DMS153 treated with DMSO at 0.1 percent for 48 hours (cell line): ENCODE results near the gene SMIM23.
"Not testable (repeated sequence)": the region's sequence is repeated elsewhere in the genome, so short reads cannot be mapped to it uniquely, and the experiment has no call there.

Source experiments
- DNase-seq: peaks from one replicate; lab custom pipeline; 2025; ENCODE audit not compliant: unreplicated experiment; lab: John Stamatoyannopoulos, UW

Gene SMIM23

DNA sequence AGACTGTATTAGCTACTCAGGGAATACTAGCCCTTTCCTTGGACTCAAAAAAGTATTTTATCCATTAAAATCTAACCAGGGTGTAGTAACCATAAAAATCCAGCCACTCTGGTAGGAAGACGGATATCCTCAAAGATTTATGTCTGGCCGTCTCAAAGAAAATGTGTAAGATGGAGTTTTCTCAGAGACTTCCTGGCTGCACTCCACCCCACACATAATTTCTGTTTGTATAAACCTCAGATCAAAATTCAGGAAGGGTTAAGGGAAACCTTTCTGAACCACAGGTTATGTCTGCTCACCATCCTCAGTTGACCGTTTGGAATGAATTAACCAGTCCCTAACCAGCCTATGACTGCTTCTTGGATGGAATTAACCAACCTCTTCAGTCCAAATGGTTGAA lies 13.8 kb upstream of the SMIM23 start:
- DNase-seq: no peak

DNA sequence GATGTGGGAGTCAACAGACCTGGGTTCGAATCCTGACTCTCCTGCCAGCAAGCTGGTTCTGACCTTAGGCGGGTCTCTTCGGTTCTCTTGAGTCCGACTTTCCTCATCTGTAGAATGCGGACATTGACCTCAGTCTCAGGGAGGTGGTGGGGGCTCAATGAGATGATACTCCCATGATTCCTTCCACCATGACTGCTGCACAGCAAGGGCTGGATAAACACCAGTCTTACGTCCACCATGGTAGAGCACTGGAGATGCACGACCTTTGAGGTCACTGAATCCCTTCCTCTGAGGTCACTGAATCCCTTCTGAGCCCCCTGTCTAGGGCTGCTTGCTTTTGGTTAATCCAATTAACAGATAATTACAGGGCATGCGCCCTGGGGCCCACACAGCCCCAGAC lies 12.5 kb upstream of the SMIM23 start:
- no peak for DNase-seq

DNA sequence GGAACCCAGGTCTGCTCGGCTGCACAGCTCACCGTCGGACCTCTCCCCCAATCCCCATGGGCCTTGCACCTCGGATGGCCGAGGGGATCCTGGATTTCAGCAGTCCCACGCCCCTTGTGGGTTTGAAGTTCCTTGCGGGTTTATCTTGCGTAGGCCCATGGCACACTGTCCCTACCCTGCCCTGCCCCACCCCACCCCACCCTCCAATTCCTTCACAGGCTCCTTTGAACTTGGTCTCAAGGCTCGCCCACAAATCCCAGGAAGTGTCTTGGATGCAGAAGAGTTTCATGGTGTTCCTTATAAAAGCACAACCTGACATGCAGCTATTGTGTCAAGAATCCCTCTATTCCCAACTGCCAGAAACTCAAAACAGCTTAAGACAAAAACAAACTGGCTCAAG lies 11.2 kb upstream of the SMIM23 start:
- no peak for DNase-seq

DNA sequence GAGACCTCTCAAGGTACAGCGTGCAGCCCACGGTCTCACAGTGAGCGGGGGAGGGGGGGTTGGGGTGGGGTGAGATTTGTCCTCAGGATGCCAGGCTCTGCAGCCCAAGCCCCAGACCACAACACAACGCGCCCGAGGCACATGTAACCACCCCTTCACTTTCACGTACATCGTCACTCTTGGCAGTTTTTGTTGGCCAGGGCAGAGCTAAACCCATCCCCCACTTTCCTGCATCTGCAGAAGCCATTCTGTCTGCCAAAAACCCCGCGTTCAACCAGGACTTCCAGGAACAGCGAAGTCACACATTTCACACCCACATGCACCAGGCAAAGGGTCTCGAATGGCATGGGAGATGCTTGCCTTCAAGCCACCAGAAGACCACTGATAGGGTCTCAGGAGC lies 9.4 kb upstream of the SMIM23 start:
- no peak for DNase-seq

DNA sequence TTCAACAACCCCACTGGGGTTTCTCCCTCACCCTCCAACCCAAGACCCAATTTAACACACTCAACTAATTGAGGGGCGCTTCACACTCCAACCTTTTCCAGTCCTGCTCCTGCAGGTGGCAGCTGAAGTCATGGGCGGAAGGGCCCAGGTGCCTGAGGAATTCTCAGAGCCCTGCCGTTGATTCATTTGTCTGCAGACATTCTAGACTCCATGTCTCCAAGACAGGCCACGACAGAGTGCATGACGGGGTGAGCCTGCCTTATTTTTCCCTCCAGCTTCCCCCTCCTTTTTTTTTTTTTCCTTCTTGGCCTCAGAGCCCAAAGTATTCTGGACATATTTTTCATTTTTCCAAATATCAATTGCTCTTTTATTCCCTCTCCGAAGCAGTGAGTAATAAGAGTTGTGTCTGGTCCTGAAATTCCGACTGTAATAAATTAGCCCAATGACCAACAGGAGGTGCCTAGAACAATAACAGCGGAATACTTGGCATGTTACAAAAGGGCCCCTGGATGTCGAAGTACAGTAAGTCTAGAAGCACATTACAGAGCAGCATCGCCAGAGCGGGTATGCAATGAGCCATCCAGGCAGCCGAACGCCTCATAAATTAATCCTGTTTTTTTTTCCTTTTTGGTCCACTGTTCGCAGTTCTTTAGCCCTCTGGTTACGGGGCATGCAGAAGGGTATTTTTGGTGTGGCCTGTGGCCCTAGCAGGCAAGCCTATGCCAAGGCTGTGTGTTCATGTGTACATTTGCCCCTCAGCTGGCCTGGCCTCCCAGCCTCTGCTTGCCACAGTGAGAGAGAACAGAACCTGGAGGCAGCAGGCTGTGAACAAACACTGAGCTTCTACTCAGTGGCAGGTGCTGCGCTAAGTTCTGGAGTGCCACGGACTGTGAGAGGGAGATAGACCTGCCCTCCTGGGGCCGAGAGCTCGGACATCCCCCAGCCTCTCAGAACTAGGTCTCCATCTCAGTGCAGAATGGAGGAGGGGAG lies 8.6 kb upstream of the SMIM23 start:
- DNase-seq: no peak

DNA sequence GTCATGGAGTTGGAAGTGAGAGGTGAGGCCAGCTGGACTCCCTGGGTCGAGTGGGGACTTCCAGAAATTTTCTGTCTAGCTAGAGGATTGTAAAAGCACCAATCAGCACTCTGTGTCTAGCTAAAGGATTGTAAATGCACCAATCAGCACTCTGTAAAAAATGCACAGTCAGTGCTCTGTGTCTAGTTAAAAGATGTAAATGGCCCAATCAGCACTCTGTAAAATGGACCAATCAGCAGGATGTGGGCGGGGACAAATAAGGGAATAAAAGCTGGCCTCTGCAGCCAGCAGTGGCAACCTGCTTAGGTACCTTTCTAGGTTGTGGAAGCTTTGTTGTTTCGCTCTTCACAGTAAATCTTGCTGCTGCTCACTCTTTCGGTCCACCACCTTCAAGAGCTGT lies 3.9 kb upstream of the SMIM23 start:
- not testable (repeated sequence) for DNase-seq

DNA sequence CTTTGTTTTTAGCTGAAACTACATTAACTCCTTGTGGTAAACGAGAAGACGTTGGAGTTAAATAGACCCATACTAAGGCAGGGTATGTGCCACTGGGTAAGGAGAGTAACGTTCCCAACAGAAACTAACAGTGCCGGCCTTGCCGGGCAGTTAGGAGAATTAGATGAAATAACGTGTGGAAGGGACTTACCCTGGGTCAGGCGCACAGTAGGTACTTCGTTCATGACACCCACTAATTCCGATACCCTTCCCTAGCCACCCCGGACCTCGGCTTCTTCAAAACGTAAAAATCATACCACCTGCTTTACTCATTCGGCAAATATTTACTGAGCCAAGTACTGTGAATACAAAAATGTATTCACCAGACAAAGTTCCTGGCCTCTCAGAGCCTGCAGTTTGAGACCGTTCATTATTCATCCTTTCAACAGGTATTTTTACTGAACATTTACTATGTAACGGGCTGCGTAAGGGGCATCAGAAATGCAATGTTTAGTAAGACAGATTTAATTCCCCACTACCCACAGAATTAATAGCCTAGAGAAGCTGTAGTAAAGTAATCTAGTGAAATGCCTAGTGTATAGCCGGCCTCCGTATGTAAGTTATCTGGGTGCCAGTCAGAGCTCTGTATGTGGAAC lies 3.2 kb upstream of the SMIM23 start:
- DNase-seq: no peak

DNA sequence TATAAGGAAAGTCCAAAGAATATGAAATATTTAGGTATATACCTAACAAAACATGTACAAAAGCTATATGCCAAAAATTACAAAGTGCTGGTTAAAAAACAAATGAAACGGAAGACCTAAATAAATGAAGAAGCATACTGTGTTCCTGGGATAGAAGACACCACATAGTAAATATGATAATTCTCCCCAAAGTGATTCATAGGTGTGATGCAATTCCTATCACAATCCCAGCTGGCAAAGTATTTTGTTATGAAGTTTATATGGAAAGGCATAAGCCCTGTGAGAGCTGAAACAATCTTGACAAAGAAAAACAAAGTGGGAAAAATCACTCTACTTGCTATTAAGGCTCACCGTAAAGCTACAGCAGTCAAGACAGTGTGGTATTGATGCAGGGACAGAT lies 2.6 kb upstream of the SMIM23 start:
- no peak for DNase-seq

DNA sequence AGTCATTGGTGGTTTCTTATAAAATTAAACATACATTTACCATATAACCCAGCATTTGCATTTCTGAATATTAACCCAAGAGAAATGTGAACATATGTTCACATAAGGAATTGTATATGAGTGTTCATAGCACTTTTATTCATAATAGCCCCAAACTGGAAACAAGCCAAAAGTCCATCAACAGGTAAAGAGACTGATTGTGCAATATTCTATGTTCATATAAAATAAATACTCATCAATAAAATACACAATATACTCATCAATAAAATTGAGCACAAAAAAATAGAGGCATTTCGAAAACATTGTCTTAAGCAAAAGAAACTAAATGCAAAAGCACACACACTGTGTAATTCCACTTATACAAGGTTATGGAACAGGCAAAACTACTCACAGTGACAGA lies 3.7 kb downstream of the SMIM23 start:
- DNase-seq: no peak

DNA sequence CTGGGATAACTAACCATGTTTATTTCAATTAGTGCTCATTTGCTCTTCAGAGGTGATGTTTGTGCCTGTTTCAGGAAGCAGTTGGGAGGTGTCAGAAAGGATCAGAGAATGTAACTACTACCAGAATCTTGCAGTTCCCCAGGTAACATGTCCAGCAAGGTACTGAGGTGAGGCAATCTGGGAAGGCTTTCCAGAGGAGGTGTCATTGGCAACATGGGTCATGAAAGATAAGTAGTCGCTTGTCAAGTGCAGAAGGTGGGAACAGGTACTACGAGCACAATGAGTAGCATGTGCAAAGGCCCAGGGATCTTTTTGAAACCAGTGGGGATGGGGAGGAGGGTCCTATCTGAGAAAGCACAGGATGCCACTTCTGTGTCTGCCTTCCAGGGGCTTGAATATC lies 4.8 kb downstream of the SMIM23 start:
- DNase-seq: no peak

DNA sequence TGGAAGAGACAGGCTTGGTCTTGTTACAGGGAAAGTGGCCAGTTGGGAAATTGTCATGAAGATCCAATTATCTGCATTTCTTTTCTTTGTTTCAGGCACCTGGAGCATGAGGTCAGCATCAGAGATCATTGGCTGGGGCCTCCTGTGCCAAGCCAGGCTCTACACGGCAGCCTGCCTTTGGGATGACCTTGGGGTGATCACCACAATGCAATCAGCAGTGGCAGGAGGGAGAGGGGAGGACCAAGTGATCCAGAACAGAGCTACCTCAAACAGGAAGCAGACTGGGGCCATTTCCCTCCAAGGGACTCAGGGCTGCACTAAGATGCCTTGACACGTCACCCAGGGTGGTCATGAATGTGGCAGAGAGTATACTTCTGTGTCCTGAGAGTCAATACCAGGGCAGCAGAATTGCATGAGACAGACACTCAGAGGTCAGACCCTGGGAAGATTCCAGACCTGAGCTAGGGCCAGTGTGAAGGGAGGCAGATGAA lies 8.9 kb downstream of the SMIM23 start:
- no peak for DNase-seq

DNA sequence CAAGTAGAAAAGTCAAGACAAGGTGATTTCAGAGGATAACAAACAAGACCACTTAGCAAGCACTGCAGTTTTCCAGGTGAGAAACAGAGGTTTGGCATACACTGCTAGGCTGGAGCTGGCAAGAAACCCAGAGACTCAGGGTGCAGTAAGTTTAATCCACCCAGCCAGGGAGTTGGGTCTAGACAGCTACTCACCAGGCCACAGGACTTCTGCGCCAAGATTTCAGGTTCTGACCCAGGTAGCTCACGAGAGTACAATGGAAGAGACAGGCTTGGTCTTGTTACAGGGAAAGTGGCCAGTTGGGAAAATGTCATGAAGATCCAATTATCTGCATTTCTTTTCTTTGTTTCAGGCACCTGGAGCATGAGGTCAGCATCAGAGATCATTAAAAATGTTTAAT lies 9.8 kb downstream of the SMIM23 start:
- DNase-seq: no peak

DNA sequence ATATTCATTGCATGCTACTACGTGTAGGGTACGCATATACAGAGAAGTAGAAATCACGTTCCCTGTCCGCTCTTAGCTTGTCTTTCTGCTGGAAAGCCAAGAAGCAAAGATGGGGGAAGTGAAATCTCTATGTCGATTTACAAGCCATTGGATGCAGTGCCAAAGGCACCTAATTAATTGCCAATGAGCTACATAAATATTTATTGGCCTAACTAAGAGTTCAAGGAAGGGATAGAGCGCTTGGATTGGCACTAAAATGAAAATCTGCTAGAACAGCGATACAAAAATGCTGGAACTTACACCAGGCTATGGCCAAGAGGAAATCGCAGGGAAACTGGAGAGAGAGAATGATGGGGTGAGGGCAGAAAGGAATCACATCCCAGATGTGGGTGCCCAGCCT lies 10.8 kb downstream of the SMIM23 start:
- DNase-seq: no peak

DNA sequence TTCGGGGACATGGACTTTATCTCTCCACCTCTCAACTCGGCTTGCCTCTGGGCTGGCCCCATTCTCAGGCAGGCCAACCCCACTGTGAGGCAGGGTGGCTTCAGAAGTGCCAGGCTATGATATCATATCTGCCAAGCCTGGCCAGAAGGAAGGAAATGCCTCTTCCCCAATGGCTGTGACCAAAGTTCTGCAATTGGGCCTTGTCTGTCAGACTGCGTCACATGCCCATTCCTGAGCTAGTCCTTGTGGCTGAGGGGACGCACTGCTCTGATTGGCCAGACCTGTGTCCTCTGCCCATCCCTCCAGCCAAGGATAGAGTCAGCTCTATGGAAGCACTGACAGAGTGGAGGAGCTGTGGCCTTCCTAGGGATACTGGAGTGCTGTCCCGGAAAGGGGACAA lies 11.9 kb downstream of the SMIM23 start:
- DNase-seq: no peak

DNA sequence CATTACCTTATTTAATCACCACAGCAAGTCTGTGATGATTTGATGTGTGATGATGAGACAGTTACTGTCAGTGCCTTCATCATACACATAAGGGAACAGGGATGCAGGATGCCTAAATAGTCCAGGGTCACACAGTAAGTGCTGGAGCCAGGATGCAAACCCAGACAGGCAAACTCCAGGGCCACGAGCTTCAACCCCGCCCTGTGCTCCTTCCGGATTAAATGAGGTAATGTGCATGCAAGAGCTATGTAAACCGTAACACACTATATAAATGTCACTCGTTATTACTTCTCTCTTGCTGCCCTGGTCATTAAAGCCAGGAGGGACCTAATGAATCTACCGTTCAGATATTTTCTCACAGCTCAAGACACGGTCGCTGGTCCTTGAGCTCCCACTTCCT lies 12.8 kb downstream of the SMIM23 start:
- no peak for DNase-seq

DNA sequence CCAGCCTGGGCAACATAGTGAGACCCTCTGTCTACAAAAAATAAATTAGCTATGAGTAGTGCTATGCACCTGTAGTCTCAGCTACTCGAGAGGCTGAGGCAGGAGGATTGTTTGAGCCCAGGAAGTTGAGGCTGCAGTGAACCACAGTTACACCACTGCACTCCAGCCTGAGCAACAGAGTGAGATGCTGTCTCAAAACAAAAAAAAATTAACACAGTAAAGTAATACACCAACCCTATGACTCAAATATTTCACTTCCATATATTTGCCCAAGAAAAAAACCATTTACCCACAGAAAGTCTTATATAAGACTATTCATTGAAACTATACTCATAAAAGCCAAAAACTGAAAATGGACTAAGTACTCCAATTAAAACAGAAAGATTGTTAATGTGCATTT lies 16.2 kb downstream of the SMIM23 start:
- no peak for DNase-seq

DNA sequence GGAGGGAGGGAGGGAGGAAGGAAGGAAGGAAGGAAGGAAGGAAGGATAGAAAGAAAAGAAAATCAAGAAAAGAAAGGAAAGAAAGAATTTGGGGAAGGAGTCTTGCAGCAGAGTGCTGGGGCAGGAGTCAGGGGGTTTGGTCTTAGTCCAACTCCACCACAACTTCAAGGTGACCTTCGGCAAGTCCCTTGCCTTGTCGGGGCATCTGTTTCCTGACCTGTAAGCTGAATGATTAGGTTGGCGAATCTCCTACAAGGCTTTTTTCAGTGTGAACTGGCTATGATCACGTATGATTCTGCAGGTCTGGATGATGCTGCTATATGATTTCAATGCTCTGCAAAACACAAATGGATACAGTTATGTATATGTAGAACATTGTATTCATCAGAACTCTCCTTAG lies 20.1 kb downstream of the SMIM23 start:
- no peak for DNase-seq

DNA sequence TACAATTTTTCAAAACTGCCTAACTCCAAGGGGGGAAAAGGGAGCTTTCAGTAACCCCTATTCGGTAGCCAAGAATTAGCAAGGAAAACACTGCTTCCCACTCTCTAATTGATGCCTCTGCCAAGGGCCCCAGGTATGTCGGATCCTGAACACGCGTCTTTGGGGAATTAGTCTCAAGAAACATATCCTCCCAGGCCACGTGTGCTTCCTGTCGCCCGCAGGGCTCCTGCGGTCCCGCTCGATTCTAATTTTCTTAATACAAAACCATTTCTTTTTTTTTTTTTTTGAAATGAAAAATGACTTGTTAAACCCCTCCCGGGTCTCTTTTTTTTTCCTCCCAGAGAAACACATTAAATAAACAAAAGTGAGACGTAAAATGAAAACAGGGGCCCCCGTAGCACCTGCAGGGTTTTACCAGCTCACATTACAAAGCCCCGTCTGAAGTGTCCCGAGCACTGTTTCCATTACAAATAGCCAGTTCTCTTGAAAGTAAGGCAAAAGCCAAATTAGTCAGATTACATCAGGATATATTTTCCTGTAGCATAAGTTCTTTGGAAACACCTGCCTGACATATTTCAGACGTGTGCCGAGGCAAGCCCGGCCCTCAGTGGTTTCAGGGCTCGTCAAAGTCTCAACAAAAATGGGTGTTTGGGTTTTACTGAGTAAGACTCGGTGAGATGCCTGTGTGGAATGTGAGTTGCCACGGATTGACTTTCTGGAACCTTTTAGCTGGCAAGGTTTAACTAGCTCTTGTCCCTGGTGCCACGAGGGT lies 21.5 kb downstream of the SMIM23 start:
- no peak for DNase-seq

DNA sequence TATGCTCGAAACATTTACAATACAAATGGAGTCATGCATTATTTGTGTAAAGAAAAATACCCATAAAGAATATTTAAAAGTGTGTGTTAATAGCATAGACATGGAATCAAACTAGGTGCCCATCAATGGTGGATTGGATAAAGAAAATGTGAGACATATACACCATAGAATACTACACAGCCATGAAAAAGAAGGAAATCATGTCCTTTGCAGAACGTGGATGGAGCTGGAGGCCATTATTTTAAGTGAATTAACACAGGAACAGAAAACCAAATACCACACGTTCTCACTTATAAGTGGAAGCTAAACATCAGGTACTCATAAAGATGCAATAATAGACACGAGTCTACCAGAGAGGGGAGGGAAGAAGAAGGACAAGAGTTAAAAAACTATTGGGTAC lies 22.8 kb downstream of the SMIM23 start:
- no peak for DNase-seq

DNA sequence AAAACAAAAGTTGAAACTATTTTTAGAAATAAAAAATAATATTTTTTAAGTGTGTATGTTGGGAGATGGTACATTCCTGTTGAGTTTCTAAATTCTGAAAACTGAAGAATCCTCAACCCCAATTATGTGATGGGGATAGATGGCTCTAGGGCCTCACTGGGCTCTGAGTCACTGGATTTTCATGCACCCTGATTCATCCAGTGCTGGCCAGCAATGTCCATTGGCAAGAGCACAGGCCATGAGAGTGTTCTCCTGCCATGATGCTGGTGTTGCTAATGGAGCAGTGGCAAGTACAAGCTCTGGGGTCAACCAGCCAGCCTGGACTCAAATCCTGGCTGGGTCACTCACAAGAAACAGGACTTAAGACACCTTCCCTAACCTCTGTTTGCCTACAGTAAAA lies 23.3 kb downstream of the SMIM23 start:
- DNase-seq: no peak

DNA sequence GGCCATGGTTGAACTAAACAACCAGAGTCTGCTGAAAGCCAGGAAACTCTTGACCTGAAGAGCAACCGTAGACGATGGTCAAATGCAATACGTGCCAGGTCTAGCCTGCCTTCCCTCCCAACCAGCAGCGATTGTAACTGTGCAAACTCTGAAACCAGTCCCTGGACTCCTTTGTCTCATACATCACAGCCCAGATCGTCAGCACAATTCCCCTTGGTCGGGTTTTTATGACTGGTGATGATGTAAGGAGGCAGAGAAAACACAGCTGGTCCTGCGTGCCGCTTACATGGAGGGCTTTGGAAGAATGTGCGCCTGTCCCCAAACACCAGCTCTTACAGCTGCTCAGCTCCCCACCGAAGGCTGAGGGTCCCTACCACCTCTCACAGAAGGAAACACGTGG lies 24.6 kb downstream of the SMIM23 start:
- DNase-seq: no peak

DNA sequence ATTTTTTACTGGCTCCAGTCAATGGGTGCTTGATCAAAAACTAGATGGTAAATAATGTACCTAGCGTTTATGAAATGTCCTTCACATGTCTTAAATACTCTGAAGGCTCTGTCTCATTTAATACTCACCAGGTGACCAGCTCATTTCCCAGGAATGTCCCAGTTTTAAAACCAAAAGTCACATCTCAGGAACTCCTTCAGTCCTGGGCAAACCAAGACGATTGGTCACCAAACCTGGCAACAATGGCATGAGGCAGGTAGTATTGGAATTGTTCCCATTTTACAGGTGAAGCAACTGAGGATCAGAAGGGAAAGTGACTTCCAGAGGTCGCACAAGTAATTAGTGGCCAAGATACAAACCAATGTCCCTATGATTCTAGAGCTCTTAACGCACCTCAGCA lies 27.7 kb downstream of the SMIM23 start:
- no peak for DNase-seq
